Peyer's patch (tissue), 4 donors: Measurements from ENCODE around the gene ALKBH7.

ENCODE experiments used
- CTCF ChIP-seq, 6 experiments: fragments of 450-650 bp in 4 of 6; fragments of 200-600 bp in 2 of 6; sonication (generic) in 1 of 6; IDR thresholded peaks; one replicate each; pipeline ENCODE4 v1.5.1; 2017 to 2019; ENCODE audit warnings: antibody characterized with exemption in 6 of 6, mild to moderate bottlenecking in 3 of 6, moderate library complexity in 1 of 6
- POLR2A ChIP-seq, 2 donors: fragments of 450-650 bp; IDR thresholded peaks; one replicate each; pipeline ENCODE4 v1.5.1; 2017; ENCODE audit warnings: antibody characterized with exemption in 2 of 2, mild to moderate bottlenecking in 2 of 2, moderate library complexity in 2 of 2

- TF ChIP-seq CTCF (IDR thresholded peaks at IDR 0.05) (no peak), POLR2A (IDR thresholded peaks at IDR 0.05) (no peak)
These were observed 39.2 kb upstream of the ALKBH7 start, which contains the start of gene ACER1 for GRCh38 chr19:6333439-6333838.
